IPS-NIHi7 (cell line): ENCODE results near the gene RMI2.
"Not testable (repeated sequence)": the region's sequence is repeated elsewhere in the genome, so short reads cannot be mapped to it uniquely, and the experiment has no call there.

Source experiments
- DNase-seq: peaks from one replicate; pipeline ENCODE4 v3.0.0; 2012; ENCODE audit warnings: mixed read lengths; ENCODE audit errors: extremely low spot score

Gene RMI2

DNA sequence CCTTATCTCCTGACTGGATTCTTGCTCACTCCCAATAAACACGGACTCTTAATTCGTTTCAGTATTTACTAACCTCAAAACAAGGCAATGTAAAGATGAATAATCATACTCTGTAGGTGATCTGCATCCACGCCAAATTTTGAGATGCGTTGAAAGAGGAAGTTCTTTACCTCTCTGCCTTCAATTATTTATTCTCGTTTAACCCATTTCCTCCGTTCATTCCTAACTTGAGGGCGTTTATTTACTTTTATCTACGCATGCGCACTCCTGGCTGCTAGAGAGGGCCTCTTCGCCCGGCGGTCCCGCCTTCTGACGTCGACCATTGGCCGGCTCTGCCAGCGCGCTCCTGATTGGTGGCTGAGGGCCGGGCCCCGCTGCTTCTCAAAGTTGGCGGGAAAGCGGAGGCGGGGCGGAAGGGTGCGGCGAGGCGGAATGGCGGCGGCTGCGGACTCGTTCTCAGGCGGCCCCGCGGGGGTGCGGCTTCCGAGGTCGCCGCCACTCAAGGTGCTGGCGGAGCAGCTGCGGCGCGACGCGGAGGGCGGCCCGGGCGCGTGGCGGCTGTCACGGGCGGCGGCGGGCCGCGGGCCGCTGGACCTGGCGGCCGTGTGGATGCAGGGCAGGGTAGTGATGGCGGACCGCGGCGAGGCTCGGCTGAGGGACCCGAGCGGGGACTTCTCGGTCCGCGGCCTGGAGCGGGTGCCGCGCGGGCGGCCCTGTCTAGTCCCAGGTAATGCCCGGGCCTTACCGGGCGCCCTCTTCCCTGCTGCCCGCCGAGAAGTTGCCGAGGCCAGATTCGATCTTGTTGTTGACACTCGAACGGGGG lies at the start of gene RMI2:
Gene RMI2, plus strand, starts transcription at position 420 of the 823 bp plus-strand sequence. Its CDS starts 13 bp downstream, at position 433.
- DNase-seq = peak; percentile 99

DNA sequence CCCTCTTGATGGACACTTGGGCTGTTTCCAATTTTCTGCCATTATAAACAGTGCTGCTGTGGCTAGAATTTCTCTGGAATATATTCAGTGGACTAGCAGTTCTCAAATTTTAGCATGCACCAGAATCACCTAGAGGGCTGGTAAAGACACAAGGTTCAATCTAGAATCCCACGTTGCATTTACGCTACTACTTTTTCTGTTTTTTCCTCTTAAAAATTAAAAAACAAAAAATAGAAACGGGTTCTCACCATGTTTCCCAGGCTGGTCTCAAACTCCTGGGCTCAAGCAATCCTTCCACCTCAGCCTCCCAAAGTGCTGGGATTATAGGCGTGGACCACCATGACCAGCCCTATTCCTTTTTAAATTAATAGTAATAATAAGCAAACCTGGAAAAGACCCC lies 49.6 kb upstream of the RMI2 start:
- no peak for DNase-seq

DNA sequence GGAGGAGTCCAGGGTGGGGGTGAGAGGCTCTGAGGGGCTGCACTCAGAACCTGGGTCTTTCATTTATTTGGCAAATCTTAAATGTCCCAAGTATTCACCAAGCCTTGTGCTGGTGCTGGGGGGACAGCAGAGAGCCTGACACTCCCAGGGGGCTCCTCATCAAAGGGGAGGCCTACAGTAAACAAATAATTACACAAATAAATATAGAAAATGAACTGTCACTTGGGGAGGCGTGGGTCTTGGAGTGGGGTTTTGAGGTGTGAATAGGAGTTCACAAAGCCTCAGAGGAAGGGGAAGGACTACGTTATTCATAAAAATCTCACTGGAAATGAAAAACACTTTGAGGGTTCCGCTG lies 48.9 kb upstream of the RMI2 start:
- no peak for DNase-seq

DNA sequence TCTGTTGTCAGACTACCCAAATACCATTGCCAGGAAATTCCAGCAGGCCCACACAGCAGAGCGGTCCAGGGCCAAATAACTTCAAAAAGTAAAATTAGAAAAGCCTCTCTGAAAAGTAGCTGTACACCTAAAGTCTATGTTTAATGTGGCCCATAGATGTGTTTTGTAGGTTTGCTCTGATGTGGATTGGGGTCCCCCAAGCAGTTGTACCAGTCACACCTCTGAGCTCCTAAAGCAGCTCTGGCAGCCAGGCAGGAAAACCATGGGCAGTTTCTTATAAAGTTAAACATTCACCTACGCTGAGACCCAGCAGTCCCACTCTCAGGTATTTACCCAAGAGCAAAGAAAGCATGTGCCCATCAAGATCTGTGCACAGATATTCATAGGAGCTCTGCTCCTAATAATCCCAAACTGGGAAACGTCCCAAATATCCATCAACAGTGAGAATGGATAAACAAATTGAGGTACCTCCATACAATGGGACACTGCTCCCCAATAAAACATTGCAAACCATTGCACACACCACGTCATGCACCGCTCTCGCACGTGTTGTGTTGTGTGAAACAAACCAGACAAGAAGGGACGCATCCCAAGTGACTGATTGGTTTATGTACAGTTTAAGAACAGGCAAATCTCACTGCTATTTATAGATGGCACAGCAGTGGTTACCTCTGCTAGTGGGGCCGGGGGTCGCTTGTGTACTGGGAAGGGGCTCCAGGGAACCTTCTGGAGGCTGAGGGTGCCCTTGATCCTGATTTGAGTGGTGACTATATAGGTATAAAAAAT lies 48.4 kb upstream of the RMI2 start:
- no peak for DNase-seq

DNA sequence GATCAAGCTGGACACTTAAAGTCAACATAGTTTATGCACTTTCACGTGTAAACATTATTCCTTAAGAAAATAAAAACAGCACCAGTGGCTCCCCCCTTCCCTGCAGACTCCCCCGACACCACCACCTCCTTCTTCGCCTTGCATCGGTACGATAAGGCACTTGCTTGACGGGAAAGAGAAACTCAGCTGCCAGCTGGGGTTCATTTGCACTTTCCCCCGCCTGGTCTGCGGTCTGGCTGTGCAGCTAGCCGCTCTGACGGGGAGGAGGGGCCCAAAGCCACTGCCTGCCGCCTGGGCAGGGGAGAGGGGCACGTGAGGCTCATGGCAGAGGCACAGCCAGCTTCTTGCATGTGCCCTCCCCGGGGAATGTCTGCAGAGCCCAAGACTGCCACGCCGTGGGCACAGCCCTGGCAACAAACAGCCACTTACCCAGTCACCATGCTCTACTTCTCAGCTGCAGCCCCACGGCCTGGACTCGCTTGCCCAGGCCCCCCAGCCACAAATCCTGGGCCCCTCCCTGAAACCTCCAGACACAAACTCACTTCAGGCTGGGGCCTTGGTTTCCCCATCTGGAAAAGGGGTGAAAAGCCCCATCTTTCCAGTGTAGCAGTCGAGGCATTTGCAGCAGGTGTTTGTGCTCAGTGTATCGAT lies 47.6 kb upstream of the RMI2 start:
- peak; percentile 55 for DNase-seq

DNA sequence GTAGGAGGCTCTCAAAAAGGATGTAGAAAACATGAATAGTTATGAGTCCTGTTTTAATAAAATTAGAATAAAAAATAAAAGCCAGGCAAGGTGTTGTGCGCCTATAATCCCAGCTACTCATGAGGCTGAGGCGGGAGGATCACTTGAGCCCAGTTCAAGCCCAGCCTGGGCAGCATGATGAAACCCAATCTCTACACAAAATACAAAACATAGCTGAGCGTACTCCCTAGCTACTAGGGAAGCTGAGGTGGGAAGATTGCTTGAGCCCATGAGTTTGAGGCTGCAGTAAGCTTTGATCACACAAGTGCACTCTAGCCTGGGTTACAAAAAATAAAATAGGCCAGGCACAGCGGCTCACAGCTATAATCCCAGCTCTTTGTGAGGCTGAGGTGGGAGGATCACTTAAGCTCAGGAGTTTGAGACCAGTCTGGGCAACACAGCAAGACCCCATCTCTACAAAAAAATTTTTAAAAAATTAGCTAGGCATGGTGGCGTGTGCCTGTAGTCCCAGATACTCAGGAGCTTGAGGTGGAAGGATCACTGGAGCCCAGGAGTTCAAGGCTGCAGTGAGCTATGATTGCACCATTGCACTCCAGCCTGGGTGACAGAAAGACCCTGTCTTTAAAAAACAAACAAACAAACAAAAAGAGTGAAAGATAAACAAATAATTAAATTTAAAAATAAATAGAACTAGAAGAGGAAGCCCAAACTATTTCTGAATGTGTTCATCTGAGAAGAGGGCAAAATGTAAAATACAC lies 46.9 kb upstream of the RMI2 start:
- DNase-seq = no peak

DNA sequence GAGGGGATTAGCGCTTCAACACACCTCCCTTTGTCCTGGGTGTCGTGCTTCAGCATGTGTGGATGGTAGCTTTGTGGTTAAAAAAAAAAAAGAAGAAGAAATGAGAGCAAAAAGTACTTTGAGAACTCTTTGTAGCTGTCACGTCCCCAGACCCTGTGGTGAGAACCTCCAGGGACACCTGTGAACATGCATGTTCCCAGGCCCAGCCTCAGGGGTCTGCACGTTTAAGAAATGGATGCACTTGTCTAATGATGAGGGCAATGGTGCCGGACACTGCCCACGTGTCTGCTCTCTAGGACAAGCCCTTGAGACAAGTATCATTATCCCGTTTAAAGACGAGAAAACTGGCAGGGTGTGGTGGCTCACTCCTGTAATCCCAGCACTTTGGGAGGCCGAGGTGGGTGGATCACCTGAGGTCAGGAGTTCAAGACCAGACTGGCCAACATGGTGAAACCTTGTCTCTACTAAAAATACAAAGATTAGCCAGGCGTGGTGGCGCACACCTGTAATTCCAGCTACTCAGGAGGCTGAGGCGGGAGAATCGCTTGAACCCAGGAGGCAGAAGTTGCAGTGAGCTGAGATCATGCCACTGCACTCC lies 46.2 kb upstream of the RMI2 start:
- DNase-seq = not testable (repeated sequence)

DNA sequence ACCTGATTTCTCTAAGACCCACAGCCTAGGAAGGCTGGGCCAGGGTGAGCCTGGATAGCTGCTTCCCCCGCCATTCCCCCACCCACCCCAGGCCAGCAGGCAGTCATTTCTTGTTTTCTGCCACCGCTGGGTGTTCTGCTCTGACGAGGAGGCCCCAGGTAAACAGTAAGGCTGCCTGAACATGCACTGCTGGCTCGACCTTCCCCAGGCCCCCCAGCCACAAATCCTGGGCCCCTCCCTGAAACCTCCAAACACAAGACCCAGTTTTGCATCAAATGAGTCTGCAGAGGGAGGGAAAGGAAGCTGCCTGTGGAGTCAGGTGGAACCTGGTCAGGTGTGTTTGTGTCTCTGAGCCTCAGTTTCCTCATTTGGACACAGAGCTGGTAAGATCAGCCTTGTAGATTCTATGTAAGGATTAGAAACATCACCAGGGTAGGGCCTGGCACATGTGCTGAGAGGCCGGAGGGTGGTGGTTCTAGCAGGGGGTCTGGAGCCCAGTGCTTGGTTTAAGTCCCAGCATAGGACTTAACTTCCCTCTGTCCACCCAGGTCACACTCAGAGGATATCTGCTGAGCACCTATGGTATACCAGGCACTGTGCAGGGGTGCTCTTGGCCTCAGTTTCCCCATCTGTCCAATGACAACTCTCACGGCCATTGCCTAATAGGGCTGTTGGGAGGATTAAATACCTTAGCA lies 45.2 kb upstream of the RMI2 start:
- DNase-seq = no peak

DNA sequence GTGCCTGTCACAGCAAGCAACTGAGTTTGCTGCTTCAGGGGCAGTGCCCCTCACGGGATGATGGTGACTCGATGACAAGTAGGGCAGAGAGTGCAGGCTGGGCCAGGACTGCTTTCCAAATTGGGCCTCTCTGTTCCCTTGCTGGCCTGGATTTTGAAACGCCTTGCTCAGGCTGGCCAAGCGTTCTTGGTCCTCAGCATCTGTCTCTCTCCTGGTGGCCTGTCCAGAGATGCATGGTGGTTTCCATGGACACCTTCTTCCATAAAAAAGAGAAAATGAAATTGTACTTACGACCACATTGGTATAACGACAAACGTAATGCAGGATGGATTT lies 44.7 kb upstream of the RMI2 start:
- no peak for DNase-seq

DNA sequence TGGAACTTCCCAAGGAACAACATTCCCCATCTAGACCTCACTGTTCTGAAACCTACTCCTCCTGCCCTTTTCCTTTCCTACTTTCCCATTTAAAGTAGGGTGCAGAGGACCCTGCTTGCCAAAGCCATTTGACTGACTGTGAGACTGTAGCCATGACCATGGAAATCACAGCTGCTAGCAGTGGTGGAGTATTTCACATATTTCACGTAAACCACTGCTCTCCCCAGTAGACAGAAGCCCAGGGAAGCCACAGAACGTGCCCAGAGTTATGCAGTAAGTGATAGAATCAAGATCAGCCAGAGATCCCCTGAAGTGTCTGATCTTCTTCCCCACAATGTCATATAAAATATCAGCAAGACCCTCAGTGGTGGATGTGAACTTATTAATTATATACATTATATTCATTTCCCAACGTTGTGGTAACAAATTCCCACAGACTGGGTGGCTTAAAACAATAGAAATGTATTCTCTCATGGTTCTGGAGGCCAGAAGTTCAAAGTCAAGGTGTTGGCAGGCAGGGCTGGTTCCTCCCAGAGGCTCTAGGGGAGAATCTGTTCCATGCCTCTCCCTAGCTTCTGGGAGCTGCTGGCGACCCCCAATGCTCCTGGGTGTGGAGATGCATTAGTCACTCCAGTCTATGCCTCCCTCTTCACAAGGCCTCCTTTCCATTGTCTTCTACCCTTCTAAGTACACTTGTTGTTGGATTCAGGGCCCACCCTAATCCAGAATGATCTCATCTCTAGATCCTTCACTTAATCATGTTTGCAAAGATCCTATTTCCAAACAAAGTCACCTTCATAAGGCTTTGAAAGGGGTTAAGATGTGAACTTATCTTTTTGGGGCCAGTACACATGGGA lies 43.4 kb upstream of the RMI2 start:
- no peak for DNase-seq

DNA sequence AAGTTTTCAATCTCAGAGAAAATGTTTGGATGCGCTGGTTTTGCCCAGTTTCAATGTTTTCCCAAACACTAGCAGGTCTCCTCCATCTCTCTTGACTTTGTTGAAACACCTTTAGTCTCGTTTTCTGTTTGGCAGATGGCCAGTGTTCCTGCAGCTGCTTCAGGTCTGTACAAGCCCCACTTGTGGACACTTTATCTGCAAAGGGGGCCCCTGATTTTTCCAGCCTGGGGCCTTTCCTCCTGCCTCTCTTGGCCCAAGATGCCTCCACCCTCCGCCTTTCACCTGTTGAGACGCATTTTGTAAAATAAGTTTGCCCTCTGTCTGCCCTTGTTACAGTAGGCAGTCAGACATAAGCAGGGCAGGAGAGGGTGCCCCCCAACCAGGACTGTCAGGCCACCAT lies 42.3 kb upstream of the RMI2 start:
- no peak for DNase-seq

DNA sequence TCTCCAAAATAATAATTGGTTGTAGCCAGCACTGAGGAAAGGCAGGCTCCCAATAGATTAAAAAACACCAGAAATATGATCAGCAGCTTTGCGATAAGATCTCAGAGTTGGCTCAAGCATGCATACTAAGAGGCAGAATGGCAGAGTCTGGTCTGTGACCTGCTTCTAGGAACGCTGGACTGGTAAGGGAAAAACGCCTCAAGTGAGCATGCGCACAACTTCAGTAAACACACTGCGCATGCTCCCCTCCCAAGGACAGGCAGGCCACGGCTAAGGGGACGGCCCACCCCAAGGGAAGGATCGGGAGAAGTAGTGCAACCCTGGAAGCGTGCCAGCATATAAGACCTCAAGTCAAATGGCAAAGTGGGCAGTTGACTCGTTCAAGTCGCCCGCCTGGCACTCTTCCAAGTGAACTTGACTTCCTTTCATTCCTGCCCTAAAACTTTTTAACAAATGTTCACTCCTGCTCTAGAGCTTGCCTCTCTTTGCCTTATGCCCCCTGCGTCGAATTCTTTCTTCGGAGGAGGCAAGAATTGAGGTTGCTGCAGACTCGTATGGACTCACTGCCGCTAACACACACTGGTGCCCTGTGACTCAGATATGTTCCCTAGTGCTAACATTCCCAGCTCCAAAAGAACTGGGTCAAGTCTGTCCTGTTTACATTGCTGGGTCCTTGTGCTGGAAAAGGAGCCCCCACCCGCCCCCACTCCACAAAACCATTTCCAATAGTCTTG lies 41.7 kb upstream of the RMI2 start:
- no peak for DNase-seq

DNA sequence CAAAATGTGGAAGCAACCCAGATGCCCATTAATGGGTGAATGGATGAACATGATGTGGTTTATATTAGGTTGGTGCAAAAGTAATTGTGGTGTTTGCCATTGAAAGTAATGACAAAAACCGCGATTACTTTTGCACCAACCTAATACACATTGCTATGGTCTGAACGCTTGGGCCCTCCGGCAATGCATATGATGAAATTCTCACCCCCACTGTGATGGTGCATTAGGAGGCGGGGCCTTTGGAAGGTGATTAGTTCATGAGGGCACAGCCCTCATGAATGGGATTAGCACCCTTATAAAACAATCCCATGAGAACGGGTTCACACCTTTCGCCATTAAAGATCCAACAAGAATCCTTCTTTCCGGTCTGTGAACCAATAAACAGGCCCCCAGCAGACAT lies 38.9 kb upstream of the RMI2 start:
- DNase-seq = no peak

DNA sequence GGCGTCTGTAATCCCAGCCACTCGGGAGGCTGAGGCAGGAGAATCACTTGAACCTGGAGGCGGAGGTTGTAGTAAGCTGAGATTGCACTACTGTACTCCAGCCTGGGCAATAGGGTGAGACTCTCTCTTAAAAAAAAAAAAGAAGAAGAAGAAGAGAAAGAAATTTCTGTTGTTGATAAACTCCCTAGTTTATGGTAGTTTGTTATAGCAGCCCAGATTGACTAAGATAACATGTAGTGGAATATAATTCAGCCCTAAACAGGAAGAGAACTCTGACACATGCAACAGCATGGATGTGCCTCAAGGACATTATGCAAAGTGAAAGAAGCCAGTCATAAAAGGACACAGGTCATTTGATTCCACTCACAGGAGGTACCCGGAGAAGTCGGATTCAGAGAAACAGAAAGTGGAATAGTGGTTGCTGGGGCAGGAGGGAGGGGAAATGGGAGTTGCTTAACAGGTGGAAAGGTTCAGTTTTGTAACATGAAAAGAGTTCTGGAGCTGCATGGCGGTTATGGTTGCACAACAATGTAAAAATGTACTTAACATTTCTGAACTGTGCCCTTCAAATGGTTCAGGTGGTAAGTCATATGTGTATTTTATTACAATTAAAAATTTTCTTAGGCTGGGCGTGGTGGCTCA lies 38.1 kb upstream of the RMI2 start:
- DNase-seq = no peak

DNA sequence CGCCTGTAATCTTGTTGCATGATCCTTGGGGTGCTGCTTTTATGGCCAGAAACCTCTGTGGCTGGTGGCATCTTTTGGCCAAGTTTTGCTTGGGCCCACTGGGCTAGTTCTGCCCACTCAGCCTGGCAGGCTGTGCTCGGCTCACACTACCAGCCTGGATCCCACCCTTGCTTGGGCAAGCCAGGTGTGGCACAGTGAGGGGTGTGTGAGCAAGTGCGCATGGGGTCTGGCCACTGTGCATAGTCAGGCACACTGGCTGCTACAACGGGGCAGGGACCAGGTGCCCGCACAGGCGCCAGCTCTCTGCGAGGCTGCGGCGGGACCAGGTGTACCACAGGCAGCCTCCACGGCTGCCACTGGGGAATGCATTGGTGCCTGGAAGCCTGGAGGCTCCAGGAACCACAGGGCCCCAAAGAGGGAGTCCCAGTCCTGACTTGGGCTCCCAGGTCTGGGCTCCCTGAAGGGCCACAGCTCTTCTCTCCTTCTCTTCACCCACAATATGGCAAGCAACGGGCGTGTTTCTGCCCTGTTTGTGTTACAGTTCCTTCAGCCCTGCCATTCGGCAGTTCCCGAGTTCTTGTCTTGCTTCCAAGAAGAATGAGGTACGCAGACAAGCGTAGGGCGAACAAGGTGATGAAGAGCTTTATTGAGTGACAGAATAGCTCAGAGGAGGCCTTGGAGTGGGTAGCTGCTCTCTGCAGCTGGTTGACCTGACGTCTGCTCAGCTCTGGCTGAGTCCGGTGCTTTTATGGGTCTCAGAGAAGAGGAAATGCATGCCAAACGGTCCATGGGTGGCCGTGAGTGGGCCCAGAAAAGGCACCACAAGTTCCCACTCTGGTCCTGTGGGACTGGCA lies 37.4 kb upstream of the RMI2 start:
- no peak for DNase-seq

DNA sequence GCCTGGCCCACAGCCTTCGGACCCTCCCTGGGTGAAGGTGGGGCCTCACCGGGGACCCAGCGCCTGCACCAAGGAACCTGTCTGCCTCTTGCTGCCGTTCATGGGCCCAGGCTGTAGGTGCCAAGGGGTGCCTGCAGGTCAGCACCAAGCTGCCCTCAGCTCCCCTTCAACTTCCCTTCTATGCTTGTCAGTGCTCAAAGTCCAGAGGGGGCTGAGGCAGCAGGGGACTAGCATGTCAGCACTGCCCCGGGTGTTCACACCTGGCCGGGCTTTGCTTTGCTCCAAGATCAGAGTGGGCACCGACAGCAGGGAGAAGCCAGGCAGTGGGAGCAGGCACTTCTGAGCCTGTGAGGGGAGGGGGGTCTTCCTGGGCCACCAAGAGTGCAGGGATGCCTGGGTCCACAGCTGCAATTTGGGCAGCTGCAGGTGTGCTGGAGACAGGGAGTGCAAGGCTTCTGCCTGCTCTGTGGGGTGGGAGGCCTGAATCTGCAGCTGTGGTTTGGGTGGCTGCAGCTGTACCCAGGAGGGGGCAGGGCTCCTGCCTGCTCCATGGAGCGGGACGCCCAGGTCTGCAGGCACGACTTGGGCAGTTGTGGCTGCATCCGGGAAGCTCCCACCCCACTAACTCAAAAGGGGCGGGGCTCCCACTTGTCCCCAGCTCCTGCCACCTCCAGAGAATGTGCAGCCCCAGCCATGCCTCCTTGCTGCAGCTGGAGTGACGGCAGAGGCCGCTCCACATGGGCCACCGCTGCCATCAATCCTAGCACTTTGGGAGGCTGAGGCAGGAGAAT lies 36.6 kb upstream of the RMI2 start:
- no peak for DNase-seq
